ENCODE results near the gene EML4.

The EML4 gene

GRCh38 chr2:42223855-42224268, 54.7 kb downstream of the EML4 start:
- no peak for TF ChIP-seq CTCF (IDR thresholded peaks at IDR 0.05; ENCODE audit: unreplicated experiment in 3 of 3)
- peaks cover 49% of the 10 kb centered on the region for H3K4me1 Mint-ChIP-seq

GRCh38 chr2:42224422-42225067, 55.4 kb downstream of the EML4 start:
- peaks cover 13% of the 10 kb centered on the region for H3K36me3 Mint-ChIP-seq (ENCODE audit: low read depth)
- H3K4me3 Mint-ChIP-seq: no peak overlapping the region
- no peaks in the 10 kb centered on the region for H3K9me3 Mint-ChIP-seq
- H3K27ac Mint-ChIP-seq: peak overlapping the region; percentile 53 to 70 (median 64)
- TF ChIP-seq CTCF (IDR thresholded peaks at IDR 0.05; ENCODE audit: unreplicated experiment in 3 of 3): no peak
- no peaks in the 10 kb centered on the region for H3K27me3 Mint-ChIP-seq (ENCODE audit: low read depth)
- peaks cover 53% of the 10 kb centered on the region for H3K4me1 Mint-ChIP-seq

More at GRCh38 chr2:42223855-42224268, 54.7 kb downstream of the EML4 start:
- H3K4me3 Mint-ChIP-seq: no peak overlapping the region
- H3K36me3 Mint-ChIP-seq (ENCODE audit: low read depth): peaks cover 13% of the 10 kb centered on the region
- H3K9me3 Mint-ChIP-seq: no peaks in the 10 kb centered on the region
- H3K27ac Mint-ChIP-seq: peak overlapping the region; percentile 53 to 70 (median 64)
- H3K27me3 Mint-ChIP-seq (ENCODE audit: low read depth): no peaks in the 10 kb centered on the region

- no peak overlapping the region for H3K4me3 Mint-ChIP-seq
- no peaks in the 10 kb centered on the region for H3K9me3 Mint-ChIP-seq
- TF ChIP-seq CTCF (IDR thresholded peaks at IDR 0.05; ENCODE audit: unreplicated experiment in 3 of 3): no peak
- peaks cover 13% of the 10 kb centered on the region for H3K36me3 Mint-ChIP-seq (ENCODE audit: low read depth)
- no peaks in the 10 kb centered on the region for H3K27me3 Mint-ChIP-seq (ENCODE audit: low read depth)
- no peak overlapping the region for H3K27ac Mint-ChIP-seq
- H3K4me1 Mint-ChIP-seq: peaks cover 54% of the 10 kb centered on the region
Measured at GRCh38 chr2:42225573-42225972, 56.4 kb downstream of the EML4 start.

GRCh38 chr2:42227491-42227890, 58.3 kb downstream of the EML4 start:
- H3K27me3 Mint-ChIP-seq (ENCODE audit: low read depth): no peaks in the 10 kb centered on the region

GRCh38 chr2:42228101-42228500, 58.9 kb downstream of the EML4 start:
- Mint-ChIP-seq H3K9me3 (no peaks in the 10 kb centered on the region), H3K27me3 (ENCODE audit: low read depth) (no peaks in the 10 kb centered on the region), H3K27ac (peak overlapping the region; percentile 45 to 69 (median 66)), H3K36me3 (ENCODE audit: low read depth) (peaks cover 5% of the 10 kb centered on the region), H3K4me3 (no peak overlapping the region), H3K4me1 (peaks cover 68% of the 10 kb centered on the region)
- no peak for TF ChIP-seq CTCF (IDR thresholded peaks at IDR 0.05; ENCODE audit: unreplicated experiment in 3 of 3)

More at GRCh38 chr2:42227491-42227890, 58.3 kb downstream of the EML4 start:
- TF ChIP-seq CTCF (IDR thresholded peaks at IDR 0.05; ENCODE audit: unreplicated experiment in 3 of 3): no peak
- Mint-ChIP-seq H3K27ac (peak overlapping the region; percentile 40 to 50 (median 40)), H3K9me3 (no peaks in the 10 kb centered on the region), H3K4me1 (peaks cover 66% of the 10 kb centered on the region), H3K4me3 (no peak overlapping the region), H3K36me3 (ENCODE audit: low read depth) (peaks cover 7% of the 10 kb centered on the region)

- TF ChIP-seq CTCF (IDR thresholded peaks at IDR 0.05; ENCODE audit: unreplicated experiment in 3 of 3): no peak
- H3K36me3 Mint-ChIP-seq (ENCODE audit: low read depth): peaks cover under 1% of the 10 kb centered on the region
- peaks cover 62% of the 10 kb centered on the region for H3K4me1 Mint-ChIP-seq
- H3K4me3 Mint-ChIP-seq: no peak overlapping the region
- no peaks in the 10 kb centered on the region for H3K27me3 Mint-ChIP-seq (ENCODE audit: low read depth)
- H3K9me3 Mint-ChIP-seq: no peaks in the 10 kb centered on the region
- H3K27ac Mint-ChIP-seq: peak overlapping the region; percentile 65 to 90 (median 69)
Measured at GRCh38 chr2:42229949-42230348, 60.8 kb downstream of the EML4 start.

All from nephron (organoid).